A673 (cell line): ENCODE measurements around the gene PLIN4. TPM values are rescaled to one million over a fixed set of nuclear protein-coding genes. Genes with fewer than 3 reads are reported as not detected.
A peak's percentile ranks its signal among the peaks of the same experiment; 100 is the strongest.

Source experiments
- BruUV-seq: library from RNA; stranded (reverse); fragments of 400-500 nt; replicated peaks from 2 replicates; lab custom pipeline; 2021; lab: Mats Ljungman, UMichigan
- CTCF ChIA-PET: fragments of 300-600 bp; sonication (Branson Sonifier 250); formaldehyde crosslinking; loops from one replicate; lab custom pipeline; 2022; ENCODE audit warnings: antibody characterized with exemption; lab: Charles Lee
- POLR2A ChIA-PET: fragments of 300-600 bp; sonication (Branson Sonifier 250); formaldehyde crosslinking; loops from one replicate; lab custom pipeline; 2022; ENCODE audit warnings: antibody characterized with exemption; ENCODE audit not compliant: low non-redundant PET; lab: Charles Lee
- DNase-seq: peaks from one replicate; pipeline ENCODE4 v3.0.0-alpha.2; 2015; ENCODE audit warnings: low spot score
- H3K27ac ChIP-seq: fragments of 200-600 bp; sonication (generic); 2 replicates; pipeline ENCODE4 v1.5.1; 2016; ENCODE audit warnings: mixed run types, low read depth, mild to moderate bottlenecking, mixed read lengths, antibody characterized with exemption, low read length; ENCODE audit not compliant: poor library complexity, severe bottlenecking
- H3K27me3 ChIP-seq: fragments of 200-600 bp; sonication (generic); replicated peaks from 2 replicates; pipeline ENCODE4 v1.6.1; 2017; ENCODE audit warnings: mixed run types, low read depth, mild to moderate bottlenecking, mixed read lengths, antibody characterized with exemption, low read length; ENCODE audit not compliant: insufficient read depth, poor library complexity
- H3K36me3 ChIP-seq: fragments of 200-600 bp; sonication (generic); 2 replicates; pipeline ENCODE4 v1.6.1; 2016; ENCODE audit warnings: mixed run types, mild to moderate bottlenecking, mixed read lengths, antibody characterized with exemption, low read length; ENCODE audit not compliant: insufficient read depth, poor library complexity, severe bottlenecking
- H3K4me1 ChIP-seq: fragments of 200-600 bp; sonication (generic); 2 replicates; pipeline ENCODE4 v1.6.1; 2017; ENCODE audit warnings: mixed run types, mild to moderate bottlenecking, mixed read lengths, antibody characterized with exemption, low read length; ENCODE audit not compliant: insufficient read depth, poor library complexity, severe bottlenecking
- H3K4me3 ChIP-seq: fragments of 200-600 bp; sonication (generic); 2 replicates; pipeline ENCODE4 v1.5.1; 2016; ENCODE audit warnings: low read depth, mixed run types, mild to moderate bottlenecking, mixed read lengths, low read length; ENCODE audit not compliant: poor library complexity, severe bottlenecking
- H3K9me3 ChIP-seq: fragments of 200-600 bp; sonication (generic); 2 replicates; pipeline ENCODE4 v1.6.1; 2016; ENCODE audit warnings: mixed run types, low read depth, mild to moderate bottlenecking, mixed read lengths, antibody characterized with exemption, low read length; ENCODE audit not compliant: poor library complexity, severe bottlenecking
- CTCF ChIP-seq: fragments of 300-800, 200-600 bp; sonication (generic); conservative IDR thresholded peaks from 2 replicates; pipeline ENCODE4 v1.5.1; 2017; ENCODE audit warnings: low read depth, mild to moderate bottlenecking, antibody characterized with exemption, low read length, moderate library complexity, mixed read lengths
- EZH2 ChIP-seq: fragments of 200-600 bp; sonication (generic); IDR thresholded peaks from 2 replicates; pipeline ENCODE4 v1.6.1; 2017; ENCODE audit warnings: borderline replicate concordance, low read depth, mild to moderate bottlenecking, mixed read lengths, antibody characterized with exemption, low read length; ENCODE audit not compliant: poor library complexity, severe bottlenecking
- intact Hi-C: fragments of 100-400 bp; cut with micrococcal nuclease; formaldehyde crosslinking; loops from one replicate; pipeline ENCODE4 v1.10.0; 2022; ENCODE audit not compliant: unreplicated experiment
- total RNA-seq: library from RNA; stranded (reverse); gene quantifications from 2 replicates; pipeline ENCODE4 v1.2.3, GENCODE V29; 2021

PLIN4 gene
- total RNA-seq, 1 experiment from 2014 or later: 1.0 TPM

- H3K4me3 ChIP-seq: peak overlapping the region; percentile 99
- intact Hi-C loops: loop anchor here (5.0 kb wide), 1 partner anchor 72 kb away; the partner anchor contains the start of genes CHAF1A and SH3GL1
- BruUV-seq: no TSS peak
- H3K9me3 ChIP-seq: no peaks in the 10 kb centered on the region
- H3K27ac ChIP-seq: peak overlapping the region; percentile 88
- no peaks in the 10 kb centered on the region for H3K27me3 ChIP-seq
- H3K4me1 ChIP-seq: no peaks in the 10 kb centered on the region
- no peak for DNase-seq
- TF ChIP-seq CTCF (no peak), EZH2 (no peak)
- ChIA-PET POLR2A (interaction anchor here (0.6 kb wide), 1 partner anchor 178 kb away, joined by 4 read pairs; no protein-coding TSS in a partner anchor), CTCF (interaction anchor here (0.5 to 1.1 kb wide), 3 partner anchors 72 to 485 kb away, joined by 4 to 6 read pairs (median 4); partner anchors contain the start of gene CHAF1A)
- peaks cover 19% of the 10 kb centered on the region for H3K36me3 ChIP-seq
Observed at GRCh38 chr19:4473763-4474513, 44.3 kb downstream of the PLIN4 start.

GRCh38 chr19:4473011-4473762, 45.1 kb downstream of the PLIN4 start:
- H3K4me3 ChIP-seq: peak overlapping the region; percentile 99
- H3K36me3 ChIP-seq: peaks cover 18% of the 10 kb centered on the region
- H3K4me1 ChIP-seq: no peaks in the 10 kb centered on the region
- TF ChIP-seq EZH2 (no peak), CTCF (no peak)
- intact Hi-C loops: loop anchor here (5.0 kb wide), 1 partner anchor 71 kb away; the partner anchor contains the start of genes CHAF1A and SH3GL1
- POLR2A ChIA-PET: interaction anchor here (0.6 kb wide), 1 partner anchor 226 kb away, joined by 4 read pairs; the partner anchor contains the start of gene YJU2
- no peaks in the 10 kb centered on the region for H3K9me3 ChIP-seq
- CTCF ChIA-PET: no interaction called here
- no peaks in the 10 kb centered on the region for H3K27me3 ChIP-seq
- no peak for DNase-seq
- peak overlapping the region; percentile 88 for H3K27ac ChIP-seq
- no TSS peak for BruUV-seq

GRCh38 chr19:4472174-4472974, 45.9 kb downstream of the PLIN4 start, which contains the start of gene HDGFL2:
Gene HDGFL2 (plus strand): TSS chr19:4472297. CDS start chr19:4472351, 54 bp downstream.
- intact Hi-C loops: loop anchor here (5.0 kb wide), 1 partner anchor 70 kb away; the partner anchor contains the start of genes CHAF1A and SH3GL1
- Histone ChIP-seq H3K9me3 (no peaks in the 10 kb centered on the region), H3K36me3 (peaks cover 16% of the 10 kb centered on the region), H3K27ac (peak within 1 kb of the TSS; percentile 88), H3K4me3 (peak within 1 kb of the TSS; percentile 99), H3K27me3 (no peaks in the 10 kb centered on the region), H3K4me1 (no peaks in the 10 kb centered on the region)
- ChIA-PET CTCF (no interaction called here), POLR2A (interaction anchor here (0.6 to 1.0 kb wide), 2 partner anchors 63 to 225 kb away, joined by 4 to 6 read pairs; partner anchors contain the start of genes PLIN5 and YJU2)
- no TSS peak for BruUV-seq
- TF ChIP-seq CTCF: no peak
- TF ChIP-seq EZH2: no peak
- DNase-seq: no peak
